Adrenal gland (tissue), 12 donors: ENCODE results near the gene RBM34. TPM values are rescaled to one million over a fixed set of nuclear protein-coding genes. Genes with fewer than 3 reads are reported as not detected.
A peak's percentile ranks its signal among the peaks of the same experiment; 100 is the strongest.

ENCODE experiments used
- DNase-seq, 7 donors: peaks; one replicate each; pipeline ENCODE4 v3.0.0-alpha.2; 2019 to 2020
- H3K27ac ChIP-seq, 5 donors: fragments of 200-600 bp; sonication (generic) in 4 of 5; 1 replicate in 3 of 5; 2 replicates in 2 of 5; pipeline versions ENCODE4 v1.5.1 to v1.8.0; 2016 to 2020; ENCODE audit warnings: mild to moderate bottlenecking in 1 of 5
- H3K27me3 ChIP-seq: fragments of 200-600 bp; 2 replicates; pipeline ENCODE4 v1.8.0; 2021
- H3K36me3 ChIP-seq, 2 donors: fragments of 200-600 bp; replicated peaks in 1 of 2; 1 replicate in 1 of 2; 2 replicates in 1 of 2; pipeline versions ENCODE4 v1.5.1 to v1.8.0; 2018 to 2022
- H3K4me1 ChIP-seq, 2 donors: fragments of 200-600 bp; replicated peaks in 1 of 2; 1 replicate in 1 of 2; 2 replicates in 1 of 2; pipeline versions ENCODE4 v1.5.1 to v1.8.0; 2018 to 2021
- H3K4me3 ChIP-seq, 4 donors: fragments of 200-600 bp; sonication (generic) in 3 of 4; one replicate each; pipeline ENCODE4 v1.5.1; 2016 to 2018
- H3K9me3 ChIP-seq, 3 donors: fragments of 200-600 bp; sonication (generic) in 1 of 3; replicated peaks in 1 of 3; 1 replicate in 2 of 3; 2 replicates in 1 of 3; pipeline versions ENCODE4 v1.5.1 to v1.8.0; 2016 to 2021
- POLR2A ChIP-seq, 2 donors: fragments of 450-650 bp; IDR thresholded peaks; one replicate each; pipeline ENCODE4 v1.6.1; 2017; ENCODE audit warnings: antibody characterized with exemption in 2 of 2, mild to moderate bottlenecking in 2 of 2, moderate library complexity in 1 of 2
- WGBS, 4 donors: extraction: QIAGEN DNeasy Blood & Tissue Kit in 2 of 4; methylation state at CpG; one replicate each; pipeline versions ENCODE4 v1.1.5 to v1.1.7; 2013 to 2017; 5-methylcytosine and 5-hydroxymethylcytosine counted together
- intact Hi-C, 2 donors: fragments of 100-400 bp; cut with DNase I; formaldehyde crosslinking; loops; one replicate each; pipeline versions ENCODE4 v1.14.1 to v1.15.0; 2022 to 2023
- polyA plus RNA-seq, 3 donors: library from polyadenylated mRNA; stranded (reverse); fragments of 200-250 nt in 2 of 3; fragments of 350-450 nt in 1 of 3; fragmentation: Illumina TruSeq in 1 of 3; extraction: RNeasy Lipid Tissue Mini Kit (QIAGEN cat#74804) in 1 of 3; gene quantifications; one replicate each; pipeline ENCODE4 v1.2.3, GENCODE V29; 2013 to 2014
- total RNA-seq, 9 donors: library from RNA; depleted of rRNA in 4 of 9; stranded (reverse); fragments of >200 nt in 4 of 9; fragments of 120-200 nt in 1 of 9; fragmentation: NEBNext Ultra II Directional in 1 of 9; extraction: Animal tissue kit (Norgen Biotek cat#: 25700) in 1 of 9; gene quantifications; one replicate each; pipeline versions ENCODE4 v1.1.0 to v1.2.4, GENCODE V29; 2013 to 2023
- TF ChIP-seq, protein P1 (sequence below), 6 experiments: fragments of 450-650 bp in 4 of 6; fragments of 200-600 bp in 2 of 6; sonication (generic) in 1 of 6; IDR thresholded peaks; 1 replicate in 5 of 6; 2 replicates in 1 of 6; pipeline versions ENCODE4 v1.5.1 to v1.8.0; 2016 to 2021; ENCODE audit warnings: antibody characterized with exemption in 6 of 6, mild to moderate bottlenecking in 2 of 6, moderate library complexity in 1 of 6
- donor health status: healthy with polysubstance abuse.
- donor health status: Bipolar disorder and iron deficiency.
- donor health status: DM: yes; HTN: yes; CAD: no.
- donor health status: DM: no; HTN: no; CAD: no.
- donor health status: DM: no; HTN: no; CAD: no.
- donor health status: DM: yes; HTN: yes; CAD: no.

Gene RBM34
- total and polyA plus RNA-seq, 12 donors = 16.6 to 181 (median 63.2) TPM

GRCh38 chr1:235105051-235106043 lies 55.7 kb downstream of the RBM34 start:
- Histone ChIP-seq H3K4me1 (no peaks in the 10 kb centered on the region), H3K9me3 (no peaks in the 10 kb centered on the region), H3K4me3 (no peak overlapping the region), H3K36me3 (peaks cover 0 to 19% of the 10 kb centered on the region in 2 donors), H3K27ac (no peak overlapping the region), H3K27me3 (no peaks in the 10 kb centered on the region)
- intact Hi-C loops = no loop called here
- no peak for TF ChIP-seq POLR2A (IDR thresholded peaks at IDR 0.05)
- TF ChIP-seq, protein P1, sequence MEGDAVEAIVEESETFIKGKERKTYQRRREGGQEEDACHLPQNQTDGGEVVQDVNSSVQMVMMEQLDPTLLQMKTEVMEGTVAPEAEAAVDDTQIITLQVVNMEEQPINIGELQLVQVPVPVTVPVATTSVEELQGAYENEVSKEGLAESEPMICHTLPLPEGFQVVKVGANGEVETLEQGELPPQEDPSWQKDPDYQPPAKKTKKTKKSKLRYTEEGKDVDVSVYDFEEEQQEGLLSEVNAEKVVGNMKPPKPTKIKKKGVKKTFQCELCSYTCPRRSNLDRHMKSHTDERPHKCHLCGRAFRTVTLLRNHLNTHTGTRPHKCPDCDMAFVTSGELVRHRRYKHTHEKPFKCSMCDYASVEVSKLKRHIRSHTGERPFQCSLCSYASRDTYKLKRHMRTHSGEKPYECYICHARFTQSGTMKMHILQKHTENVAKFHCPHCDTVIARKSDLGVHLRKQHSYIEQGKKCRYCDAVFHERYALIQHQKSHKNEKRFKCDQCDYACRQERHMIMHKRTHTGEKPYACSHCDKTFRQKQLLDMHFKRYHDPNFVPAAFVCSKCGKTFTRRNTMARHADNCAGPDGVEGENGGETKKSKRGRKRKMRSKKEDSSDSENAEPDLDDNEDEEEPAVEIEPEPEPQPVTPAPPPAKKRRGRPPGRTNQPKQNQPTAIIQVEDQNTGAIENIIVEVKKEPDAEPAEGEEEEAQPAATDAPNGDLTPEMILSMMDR (IDR thresholded peaks at IDR 0.05) = no peak
- DNase-seq = peak in 1 of 7 donors; percentile 46
- 78 to 83% (median 80%) methylated on average over 12 of the region's 12 CpGs for WGBS, 4 donors

DNA sequence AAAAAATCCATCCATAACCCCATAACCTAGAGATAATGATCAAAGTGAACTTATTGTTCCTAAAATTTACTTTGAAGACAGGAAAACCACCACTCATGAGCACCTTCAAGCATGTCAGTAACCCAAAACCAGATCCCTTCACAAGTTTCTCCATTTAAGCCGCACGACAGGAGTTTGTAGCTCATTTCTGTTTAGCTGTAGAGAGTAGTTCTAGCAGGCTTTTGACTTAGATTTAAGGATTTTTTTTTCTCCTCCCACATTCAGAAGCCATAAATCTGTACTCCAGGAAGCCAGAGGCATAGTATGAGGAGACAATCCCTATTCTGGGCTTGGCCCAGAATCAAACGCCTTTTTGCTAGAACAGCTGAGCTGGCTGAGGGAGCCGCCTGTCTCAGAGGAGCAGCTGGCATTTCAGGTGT lies 58.0 kb downstream of the RBM34 start:
- no peaks in the 10 kb centered on the region for H3K36me3 ChIP-seq
- no peak overlapping the region for H3K27ac ChIP-seq
- DNase-seq = peak in 1 of 7 donors; percentile 53
- H3K9me3 ChIP-seq = no peaks in the 10 kb centered on the region
- no peaks in the 10 kb centered on the region for H3K27me3 ChIP-seq
- H3K4me3 ChIP-seq = no peak overlapping the region
- intact Hi-C loops = no loop called here
- TF ChIP-seq, protein P1 (IDR thresholded peaks at IDR 0.05) = no peak
- TF ChIP-seq POLR2A (IDR thresholded peaks at IDR 0.05) = no peak
- WGBS, 4 donors = 44 to 58% (median 54%) methylated on average over 4 of the region's 4 CpGs
- H3K4me1 ChIP-seq = no peaks in the 10 kb centered on the region

DNA sequence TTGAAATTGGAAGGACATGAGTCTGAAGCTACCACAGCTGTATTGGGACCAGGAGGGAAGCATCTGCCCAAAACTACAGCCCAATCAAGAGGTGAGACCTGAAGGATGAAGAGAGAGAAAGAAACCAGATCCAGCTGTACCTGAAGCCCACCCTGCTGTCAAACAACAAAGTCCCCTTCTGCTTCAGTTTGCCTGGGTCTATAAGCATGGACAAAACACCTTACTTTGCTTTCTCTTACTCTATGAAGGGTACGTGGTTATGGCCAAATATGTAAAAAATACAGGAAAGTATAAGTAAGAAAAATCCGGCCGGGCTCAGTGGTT lies 58.8 kb downstream of the RBM34 start:
- Histone ChIP-seq H3K9me3 (no peaks in the 10 kb centered on the region), H3K27me3 (no peaks in the 10 kb centered on the region), H3K4me3 (no peak overlapping the region), H3K36me3 (no peaks in the 10 kb centered on the region), H3K27ac (no peak overlapping the region), H3K4me1 (no peaks in the 10 kb centered on the region)
- intact Hi-C loops = no loop called here
- peak in 1 of 7 donors; percentile 15 for DNase-seq
- WGBS, 4 donors = 85 to 95% (median 89%) methylated on average over 3 of the region's 3 CpGs
- TF ChIP-seq POLR2A (IDR thresholded peaks at IDR 0.05) = no peak
- TF ChIP-seq, protein P1 (IDR thresholded peaks at IDR 0.05) = no peak

DNA sequence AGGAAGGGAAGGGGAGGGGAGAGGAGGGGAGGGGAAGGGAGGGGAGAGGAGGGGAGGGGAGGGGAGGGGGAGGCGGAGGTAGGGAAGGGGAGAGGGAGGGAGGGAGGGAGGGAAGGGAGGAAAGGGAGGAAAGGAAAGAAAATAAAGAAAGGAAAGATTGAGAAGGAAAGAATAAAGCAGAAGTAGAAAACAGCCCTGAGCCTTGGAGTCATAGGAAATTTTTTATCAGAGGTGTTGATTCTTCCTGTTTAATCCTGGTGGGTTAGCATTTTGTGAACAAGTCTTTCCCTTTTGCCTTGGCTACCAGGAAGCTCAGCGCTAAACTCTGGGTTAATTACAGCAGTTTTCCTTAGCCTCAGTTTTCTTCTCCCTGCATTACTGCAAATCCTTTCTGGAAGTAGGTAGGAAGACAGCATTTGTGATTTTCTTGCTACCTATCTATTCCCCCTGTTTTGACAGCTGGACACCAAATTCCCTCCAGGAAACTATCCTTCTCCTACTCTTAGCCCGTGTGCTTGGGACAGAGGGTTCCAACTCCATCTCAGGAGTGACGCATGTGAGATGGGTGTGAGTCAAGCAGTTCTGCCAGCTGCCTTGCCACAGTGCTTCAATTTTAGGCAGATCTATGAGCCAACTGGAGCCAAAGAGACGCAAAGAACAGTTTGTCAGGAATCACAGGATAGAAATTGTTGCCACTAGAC lies 59.3 kb downstream of the RBM34 start:
- no peaks in the 10 kb centered on the region for H3K4me1 ChIP-seq
- no peaks in the 10 kb centered on the region for H3K9me3 ChIP-seq
- peak in 3 of 7 donors; percentile 29 to 49 (median 32) for DNase-seq
- H3K27ac ChIP-seq = no peak overlapping the region
- H3K4me3 ChIP-seq = no peak overlapping the region
- TF ChIP-seq, protein P1 (IDR thresholded peaks at IDR 0.05) = no peak
- TF ChIP-seq POLR2A (IDR thresholded peaks at IDR 0.05) = no peak
- intact Hi-C loops = no loop called here
- H3K27me3 ChIP-seq = no peaks in the 10 kb centered on the region
- WGBS, 4 donors = 68 to 80% (median 77%) methylated on average over 4 to 5 of the region's 5 CpGs
- H3K36me3 ChIP-seq = no peaks in the 10 kb centered on the region
